ENCODE measurements around the gene GLIS1.

GLIS1 gene

GRCh38 chr1:53640701-53641075 is 98.3 kb downstream of the GLIS1 start:
- H3K36me3 ChIP-seq (ENCODE audit: control insufficient read depth, insufficient read depth, low read length) = no peaks in the 10 kb centered on the region

DNA sequence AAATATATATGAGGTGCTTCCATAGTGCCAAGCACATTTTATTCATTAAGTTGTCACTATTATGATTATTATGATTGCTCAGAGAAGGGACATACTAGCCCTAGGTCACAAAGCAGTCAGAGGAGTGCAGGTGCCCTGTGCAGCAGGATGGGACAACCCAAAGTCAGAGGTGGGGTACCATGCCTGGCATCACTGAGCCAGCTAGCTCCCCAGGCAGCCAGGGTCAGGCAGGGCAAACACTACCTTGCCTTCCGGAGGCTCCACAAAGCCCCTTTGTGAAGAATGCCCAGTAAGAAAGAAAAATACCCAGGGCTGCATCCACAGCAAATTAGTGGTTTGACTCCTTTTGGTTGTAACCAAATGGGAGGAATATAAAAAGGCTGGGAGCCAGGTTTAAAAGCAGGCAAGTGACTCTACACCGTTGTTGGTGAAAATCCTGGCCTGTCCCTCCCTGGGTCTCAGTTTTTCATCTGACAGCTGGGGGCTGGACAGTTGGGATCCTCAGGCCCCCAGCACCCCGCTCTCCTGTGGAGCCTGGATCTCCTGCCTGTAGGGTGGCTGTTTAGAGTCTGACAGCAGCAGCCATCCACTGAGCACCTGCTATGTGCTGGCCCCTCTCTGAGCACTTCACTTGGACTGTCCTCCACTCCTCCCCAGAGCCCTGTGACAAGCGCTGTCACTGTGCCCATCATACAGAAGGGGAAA is 98.8 kb downstream of the GLIS1 start:
- Histone ChIP-seq H3K27ac (ENCODE audit: insufficient read depth, low read depth, low read length, poor library complexity, severe bottlenecking) (no peak overlapping the region), H3K36me3 (ENCODE audit: control insufficient read depth, insufficient read depth, low read length) (no peaks in the 10 kb centered on the region), H3K9me3 (ENCODE audit: control insufficient read depth, low read length) (no peaks in the 10 kb centered on the region), H3K27me3 (ENCODE audit: control insufficient read depth, insufficient read depth, low read length, poor library complexity, severe bottlenecking) (no peaks in the 10 kb centered on the region), H3K4me1 (ENCODE audit: control insufficient read depth, insufficient read depth, low read length) (peaks cover 5% of the 10 kb centered on the region), H3K4me3 (ENCODE audit: insufficient read depth, low read depth, low read length) (no peak overlapping the region)
- WGBS, 2 experiments = 90 to 92% methylated on average over 4 of the region's 4 CpGs

More at GRCh38 chr1:53640701-53641075, 98.3 kb downstream of the GLIS1 start:
- no peak overlapping the region for H3K4me3 ChIP-seq (ENCODE audit: insufficient read depth, low read depth, low read length)
- H3K27me3 ChIP-seq (ENCODE audit: control insufficient read depth, insufficient read depth, low read length, poor library complexity, severe bottlenecking) = no peaks in the 10 kb centered on the region
- peaks cover 5% of the 10 kb centered on the region for H3K4me1 ChIP-seq (ENCODE audit: control insufficient read depth, insufficient read depth, low read length)
- H3K9me3 ChIP-seq (ENCODE audit: control insufficient read depth, low read length) = no peaks in the 10 kb centered on the region
- WGBS, 2 experiments = 82 to 84% methylated on average over 6 of the region's 6 CpGs
- H3K27ac ChIP-seq (ENCODE audit: insufficient read depth, low read depth, low read length, poor library complexity, severe bottlenecking) = no peak overlapping the region

DNA sequence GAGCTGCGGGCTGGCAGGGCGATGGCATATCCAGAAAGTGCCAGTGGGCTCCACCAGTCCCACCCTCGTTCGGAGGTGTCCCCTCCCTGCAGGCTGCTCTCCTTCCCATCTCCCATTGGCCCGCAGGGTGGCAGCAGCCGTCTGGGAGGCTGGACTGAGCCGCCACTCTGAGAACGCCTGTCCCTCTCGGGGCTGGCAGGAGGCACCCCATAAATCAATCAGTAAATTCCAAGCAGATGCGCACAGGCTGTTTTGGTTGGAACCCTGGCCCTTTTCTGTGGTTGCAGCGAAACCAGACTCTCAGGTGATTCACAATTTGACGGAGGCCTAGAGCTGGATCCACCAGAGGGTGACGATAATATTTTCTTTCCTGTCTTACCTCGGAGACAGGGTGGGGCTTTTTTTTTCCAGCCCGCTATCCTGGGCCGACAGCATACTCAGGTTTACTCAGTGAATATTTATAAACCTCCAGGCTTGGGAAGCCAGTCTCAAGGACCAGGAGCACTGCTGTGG is 99.7 kb downstream of the GLIS1 start:
- Histone ChIP-seq H3K4me1 (ENCODE audit: control insufficient read depth, insufficient read depth, low read length) (peaks cover 11% of the 10 kb centered on the region), H3K9me3 (ENCODE audit: control insufficient read depth, low read length) (no peaks in the 10 kb centered on the region), H3K27ac (ENCODE audit: insufficient read depth, low read depth, low read length, poor library complexity, severe bottlenecking) (no peak overlapping the region), H3K36me3 (ENCODE audit: control insufficient read depth, insufficient read depth, low read length) (no peaks in the 10 kb centered on the region), H3K4me3 (ENCODE audit: insufficient read depth, low read depth, low read length) (no peak overlapping the region), H3K27me3 (ENCODE audit: control insufficient read depth, insufficient read depth, low read length, poor library complexity, severe bottlenecking) (no peaks in the 10 kb centered on the region)
- WGBS, 2 experiments = 86 to 89% methylated on average over 16 of the region's 16 CpGs

GRCh38 chr1:53638360-53639035 is 100.5 kb downstream of the GLIS1 start:
- Histone ChIP-seq H3K36me3 (ENCODE audit: control insufficient read depth, insufficient read depth, low read length) (no peaks in the 10 kb centered on the region), H3K27ac (ENCODE audit: insufficient read depth, low read depth, low read length, poor library complexity, severe bottlenecking) (no peak overlapping the region), H3K9me3 (ENCODE audit: control insufficient read depth, low read length) (no peaks in the 10 kb centered on the region), H3K27me3 (ENCODE audit: control insufficient read depth, insufficient read depth, low read length, poor library complexity, severe bottlenecking) (no peaks in the 10 kb centered on the region), H3K4me1 (ENCODE audit: control insufficient read depth, insufficient read depth, low read length) (peaks cover 6% of the 10 kb centered on the region), H3K4me3 (ENCODE audit: insufficient read depth, low read depth, low read length) (no peak overlapping the region)
- 90 to 94% methylated on average over 8 of the region's 8 CpGs for WGBS, 2 experiments

GRCh38 chr1:53637511-53638359 is 101.2 kb downstream of the GLIS1 start:
- Histone ChIP-seq H3K27me3 (ENCODE audit: control insufficient read depth, insufficient read depth, low read length, poor library complexity, severe bottlenecking) (no peaks in the 10 kb centered on the region), H3K4me3 (ENCODE audit: insufficient read depth, low read depth, low read length) (no peak overlapping the region), H3K4me1 (ENCODE audit: control insufficient read depth, insufficient read depth, low read length) (peaks cover 6% of the 10 kb centered on the region), H3K27ac (ENCODE audit: insufficient read depth, low read depth, low read length, poor library complexity, severe bottlenecking) (no peak overlapping the region), H3K9me3 (ENCODE audit: control insufficient read depth, low read length) (no peaks in the 10 kb centered on the region), H3K36me3 (ENCODE audit: control insufficient read depth, insufficient read depth, low read length) (no peaks in the 10 kb centered on the region)
- WGBS, 2 experiments = 91 to 92% methylated on average over 14 of the region's 14 CpGs

DNA sequence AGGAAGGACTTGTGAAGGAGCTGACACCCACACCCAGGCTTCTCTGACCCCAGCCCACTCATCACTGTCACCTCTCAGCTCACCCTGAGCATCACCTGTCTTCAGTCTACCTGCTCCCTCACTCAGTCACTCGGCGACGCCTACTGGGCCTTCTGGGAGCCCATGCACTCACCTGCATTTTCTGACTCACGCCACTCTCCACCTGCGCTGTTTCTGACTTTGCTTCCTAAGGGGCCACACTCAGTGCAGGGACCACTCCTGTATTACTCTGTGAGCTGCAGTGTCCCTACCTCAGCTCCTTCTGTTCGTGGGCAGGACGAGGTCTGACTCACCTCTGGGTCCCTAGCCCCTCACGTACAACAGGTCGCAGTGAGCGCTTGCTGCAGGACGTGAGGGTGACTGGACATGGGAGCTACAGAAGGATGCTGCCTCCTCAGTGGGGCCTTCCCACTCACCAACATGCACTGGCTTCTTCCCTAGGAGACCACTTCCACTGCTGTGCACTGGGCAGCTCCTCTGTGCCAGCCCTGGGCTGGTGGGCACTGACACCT is 102.3 kb downstream of the GLIS1 start:
- Histone ChIP-seq H3K27ac (ENCODE audit: insufficient read depth, low read depth, low read length, poor library complexity, severe bottlenecking) (no peak overlapping the region), H3K27me3 (ENCODE audit: control insufficient read depth, insufficient read depth, low read length, poor library complexity, severe bottlenecking) (no peaks in the 10 kb centered on the region), H3K4me1 (ENCODE audit: control insufficient read depth, insufficient read depth, low read length) (peaks cover 6% of the 10 kb centered on the region), H3K36me3 (ENCODE audit: control insufficient read depth, insufficient read depth, low read length) (no peaks in the 10 kb centered on the region), H3K9me3 (ENCODE audit: control insufficient read depth, low read length) (no peaks in the 10 kb centered on the region), H3K4me3 (ENCODE audit: insufficient read depth, low read depth, low read length) (no peak overlapping the region)
- WGBS, 2 experiments = 93 to 94% methylated on average over 11 of the region's 11 CpGs

DNA sequence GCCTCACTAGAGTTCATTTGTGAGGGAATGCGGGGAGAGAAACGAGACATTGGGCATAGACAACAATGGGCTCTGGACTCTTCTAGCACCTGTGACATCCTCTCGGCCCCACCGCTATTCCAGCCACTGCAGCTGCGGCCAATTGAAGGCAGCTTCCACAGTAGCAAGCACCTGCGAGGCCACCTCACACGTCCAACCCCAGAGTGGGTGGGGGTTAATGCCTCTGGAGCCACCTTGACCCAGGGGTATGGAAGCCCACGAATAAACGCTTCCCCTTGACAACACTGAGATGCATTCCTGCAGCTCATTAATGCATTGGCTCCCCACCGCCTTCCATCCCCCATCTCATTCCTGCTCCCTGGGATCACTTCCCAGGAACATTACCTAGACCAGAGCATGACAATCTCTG is 104.4 kb downstream of the GLIS1 start:
- peaks cover 6% of the 10 kb centered on the region for H3K4me1 ChIP-seq (ENCODE audit: control insufficient read depth, insufficient read depth, low read length)
- H3K9me3 ChIP-seq (ENCODE audit: control insufficient read depth, low read length) = no peaks in the 10 kb centered on the region
- WGBS, 2 experiments = 64 to 69% methylated on average over 10 of the region's 10 CpGs
- H3K27ac ChIP-seq (ENCODE audit: insufficient read depth, low read depth, low read length, poor library complexity, severe bottlenecking) = no peak overlapping the region
- no peak overlapping the region for H3K4me3 ChIP-seq (ENCODE audit: insufficient read depth, low read depth, low read length)
- no peaks in the 10 kb centered on the region for H3K27me3 ChIP-seq (ENCODE audit: control insufficient read depth, insufficient read depth, low read length, poor library complexity, severe bottlenecking)
- no peaks in the 10 kb centered on the region for H3K36me3 ChIP-seq (ENCODE audit: control insufficient read depth, insufficient read depth, low read length)

- H3K27me3 ChIP-seq (ENCODE audit: control insufficient read depth, insufficient read depth, low read length, poor library complexity, severe bottlenecking) = no peaks in the 10 kb centered on the region
- 95% methylated on average over 13 of the region's 13 CpGs for WGBS, 2 experiments
Measured at GRCh38 chr1:53633073-53633704, 105.8 kb downstream of the GLIS1 start.

GRCh38 chr1:53631622-53632310 is 107.2 kb downstream of the GLIS1 start:
- Histone ChIP-seq H3K36me3 (ENCODE audit: control insufficient read depth, insufficient read depth, low read length) (no peaks in the 10 kb centered on the region), H3K9me3 (ENCODE audit: control insufficient read depth, low read length) (no peaks in the 10 kb centered on the region), H3K4me1 (ENCODE audit: control insufficient read depth, insufficient read depth, low read length) (peaks cover 6% of the 10 kb centered on the region), H3K27ac (ENCODE audit: insufficient read depth, low read depth, low read length, poor library complexity, severe bottlenecking) (no peak overlapping the region), H3K27me3 (ENCODE audit: control insufficient read depth, insufficient read depth, low read length, poor library complexity, severe bottlenecking) (no peaks in the 10 kb centered on the region), H3K4me3 (ENCODE audit: insufficient read depth, low read depth, low read length) (no peak overlapping the region)
- WGBS, 2 experiments = 93% methylated on average over 6 of the region's 6 CpGs

More at GRCh38 chr1:53633073-53633704, 105.8 kb downstream of the GLIS1 start:
- peaks cover 6% of the 10 kb centered on the region for H3K4me1 ChIP-seq (ENCODE audit: control insufficient read depth, insufficient read depth, low read length)
- no peaks in the 10 kb centered on the region for H3K36me3 ChIP-seq (ENCODE audit: control insufficient read depth, insufficient read depth, low read length)
- no peak overlapping the region for H3K27ac ChIP-seq (ENCODE audit: insufficient read depth, low read depth, low read length, poor library complexity, severe bottlenecking)
- no peak overlapping the region for H3K4me3 ChIP-seq (ENCODE audit: insufficient read depth, low read depth, low read length)
- no peaks in the 10 kb centered on the region for H3K9me3 ChIP-seq (ENCODE audit: control insufficient read depth, low read length)
